Testis (tissue), 3 donors: ENCODE data around the gene FYB1. TPM values are rescaled to one million over a fixed set of nuclear protein-coding genes. Genes with fewer than 3 reads are reported as not detected.

ENCODE experiments used
- DNase-seq: peaks from one replicate; pipeline ENCODE4 v3.0.0-alpha.2; 2019
- H3K27ac ChIP-seq, 2 donors: fragments of 200-600 bp; sonication (generic); one replicate each; pipeline ENCODE4 v1.5.1; 2019
- H3K27me3 ChIP-seq: fragments of 200-600 bp; sonication (generic); one replicate; pipeline ENCODE4 v1.5.1; 2019
- H3K36me3 ChIP-seq: fragments of 200-600 bp; sonication (generic); one replicate; pipeline ENCODE4 v1.5.1; 2017; ENCODE audit warnings: low read depth; ENCODE audit errors: missing control alignments
- H3K4me1 ChIP-seq: fragments of 200-600 bp; sonication (generic); one replicate; pipeline ENCODE4 v1.5.1; 2019
- H3K4me3 ChIP-seq, 2 donors: fragments of 200-600 bp; sonication (generic); one replicate each; pipeline ENCODE4 v1.5.1; 2017 to 2019
- H3K9me3 ChIP-seq: fragments of 200-600 bp; sonication (generic); one replicate; pipeline ENCODE4 v1.5.1; 2017
- CTCF ChIP-seq, 3 experiments: fragments of 450-650 bp in 2 of 3; fragments of 200-600 bp in 1 of 3; sonication (generic) in 1 of 3; IDR thresholded peaks; one replicate each; pipeline ENCODE4 v1.5.1; 2016 to 2019; ENCODE audit warnings: antibody characterized with exemption in 3 of 3, mild to moderate bottlenecking in 2 of 3, moderate library complexity in 1 of 3
- POLR2A ChIP-seq: fragments of 450-650 bp; IDR thresholded peaks from one replicate; pipeline ENCODE4 v1.6.1; 2017; ENCODE audit warnings: antibody characterized with exemption, mild to moderate bottlenecking, moderate library complexity
- WGBS, 2 donors: methylation state at CpG; one replicate each; pipeline ENCODE4 v1.1.5; 2018; 5-methylcytosine and 5-hydroxymethylcytosine counted together
- intact Hi-C: fragments of 100-400 bp; cut with DNase I; formaldehyde crosslinking; loops from one replicate; pipeline ENCODE4 v1.15.1; 2023; ENCODE audit warnings: low total_unique reads
- polyA plus RNA-seq: library from polyadenylated mRNA; stranded (reverse); fragments of 350-450 nt; fragmentation: Illumina TruSeq; extraction: RNeasy Lipid Tissue Mini Kit (QIAGEN cat#74804); gene quantifications from one replicate; pipeline ENCODE4 v1.2.3, GENCODE V29; 2014; ENCODE audit warnings: low read depth, low replicate concordance; ENCODE audit not compliant: insufficient read depth
- total RNA-seq, 2 donors: library from RNA; depleted of rRNA; stranded (reverse); fragments of >200 nt; gene quantifications; one replicate each; pipeline ENCODE4 v1.2.3, GENCODE V29; 2016

The FYB1 gene
- total and polyA plus RNA-seq, 3 donors from 2014 or later, result 2.5 to 8.6 (median 6.0) TPM

- DNase-seq, result no peak
- H3K27me3 ChIP-seq, result no peaks in the 10 kb centered on the region
- TF ChIP-seq POLR2A, result no peak
- no peak for TF ChIP-seq CTCF (IDR thresholded peaks at IDR 0.05)
- H3K36me3 ChIP-seq, result no peaks in the 10 kb centered on the region
- no peak overlapping the region for H3K27ac ChIP-seq
- WGBS, 2 donors, result 71 to 77% methylated on average over 1 of the region's 1 CpG
- H3K9me3 ChIP-seq, result no peaks in the 10 kb centered on the region
- intact Hi-C loops, result no loop called here
- H3K4me1 ChIP-seq, result no peaks in the 10 kb centered on the region
- no peak overlapping the region for H3K4me3 ChIP-seq
These were observed 115.1 kb downstream of the FYB1 start for GRCh38 chr5:39104221-39104620.

GRCh38 chr5:39102684-39103155, 116.6 kb downstream of the FYB1 start:
- no peaks in the 10 kb centered on the region for H3K27me3 ChIP-seq
- TF ChIP-seq POLR2A, result no peak
- no peak for TF ChIP-seq CTCF (IDR thresholded peaks at IDR 0.05)
- no peak for DNase-seq
- H3K4me1 ChIP-seq, result no peaks in the 10 kb centered on the region
- WGBS, 2 donors, result 76 to 89% methylated on average over 4 of the region's 4 CpGs
- H3K4me3 ChIP-seq, result no peak overlapping the region
- H3K9me3 ChIP-seq, result no peaks in the 10 kb centered on the region
- H3K27ac ChIP-seq, result no peak overlapping the region
- intact Hi-C loops, result no loop called here
- no peaks in the 10 kb centered on the region for H3K36me3 ChIP-seq

GRCh38 chr5:39100851-39101396, 118.4 kb downstream of the FYB1 start:
- H3K4me1 ChIP-seq, result no peaks in the 10 kb centered on the region
- no peak overlapping the region for H3K27ac ChIP-seq
- H3K36me3 ChIP-seq, result no peaks in the 10 kb centered on the region
- no peak overlapping the region for H3K4me3 ChIP-seq
- no peak for TF ChIP-seq CTCF (IDR thresholded peaks at IDR 0.05)
- TF ChIP-seq POLR2A, result no peak
- no peak for DNase-seq
- WGBS, 2 donors, result 91 to 93% methylated on average over 7 of the region's 7 CpGs
- intact Hi-C loops, result no loop called here
- H3K27me3 ChIP-seq, result no peaks in the 10 kb centered on the region
- H3K9me3 ChIP-seq, result no peaks in the 10 kb centered on the region

- Histone ChIP-seq H3K36me3 (no peaks in the 10 kb centered on the region), H3K4me1 (no peaks in the 10 kb centered on the region), H3K27me3 (no peaks in the 10 kb centered on the region), H3K4me3 (no peak overlapping the region), H3K9me3 (no peaks in the 10 kb centered on the region), H3K27ac (no peak overlapping the region)
- DNase-seq, result no peak
- WGBS, 2 donors, result 89 to 94% methylated on average over 6 of the region's 6 CpGs
- TF ChIP-seq POLR2A (no peak), CTCF (IDR thresholded peaks at IDR 0.05) (no peak)
- intact Hi-C loops, result no loop called here
These were observed 119.0 kb downstream of the FYB1 start for GRCh38 chr5:39100301-39100850.

- no peaks in the 10 kb centered on the region for H3K27me3 ChIP-seq
- intact Hi-C loops, result no loop called here
- DNase-seq, result no peak
- H3K36me3 ChIP-seq, result no peaks in the 10 kb centered on the region
- no peak overlapping the region for H3K4me3 ChIP-seq
- no peaks in the 10 kb centered on the region for H3K4me1 ChIP-seq
- H3K27ac ChIP-seq, result no peak overlapping the region
- H3K9me3 ChIP-seq, result no peaks in the 10 kb centered on the region
- TF ChIP-seq CTCF (IDR thresholded peaks at IDR 0.05) (no peak), POLR2A (no peak)
These were observed 119.5 kb downstream of the FYB1 start for GRCh38 chr5:39099831-39100230.
